DMS79 treated with DMSO at 0.1 percent for 48 hours (cell line): Measurements from ENCODE around the gene FNDC3A.
"Not testable (repeated sequence)": the region's sequence is repeated elsewhere in the genome, so short reads cannot be mapped to it uniquely, and the experiment has no call there.

Source experiments
- DNase-seq: peaks from one replicate; lab custom pipeline; 2025; lab: John Stamatoyannopoulos, UW

Gene FNDC3A

GRCh38 chr13:49046002-49046401, 70.3 kb downstream of the FNDC3A start:
- no peak for DNase-seq

- no peak for DNase-seq
Observed at GRCh38 chr13:49046519-49046918, 70.8 kb downstream of the FNDC3A start.

GRCh38 chr13:49052813-49053212, 77.1 kb downstream of the FNDC3A start:
- DNase-seq, result no peak

- DNase-seq, result no peak
Observed at GRCh38 chr13:49053215-49053614, 77.5 kb downstream of the FNDC3A start.

GRCh38 chr13:49053906-49054305, 78.2 kb downstream of the FNDC3A start:
- DNase-seq, result no peak

GRCh38 chr13:49055021-49055420, 79.3 kb downstream of the FNDC3A start:
- DNase-seq, result no peak

- no peak for DNase-seq
Observed at GRCh38 chr13:49057176-49057575, 81.5 kb downstream of the FNDC3A start.

GRCh38 chr13:49058761-49059160, 83.0 kb downstream of the FNDC3A start:
- no peak for DNase-seq

GRCh38 chr13:49060678-49061387, 85.1 kb downstream of the FNDC3A start:
- DNase-seq, result no peak

- not testable (repeated sequence) for DNase-seq
Observed at GRCh38 chr13:49061388-49061752, 85.7 kb downstream of the FNDC3A start.

GRCh38 chr13:49062297-49062896, 86.7 kb downstream of the FNDC3A start:
- DNase-seq, result no peak

- no peak for DNase-seq
Observed at GRCh38 chr13:49063011-49063410, 87.3 kb downstream of the FNDC3A start.

- DNase-seq, result no peak
Observed at GRCh38 chr13:49063497-49063896, 87.8 kb downstream of the FNDC3A start.

GRCh38 chr13:49064476-49064875, 88.8 kb downstream of the FNDC3A start:
- DNase-seq, result no peak

GRCh38 chr13:49066856-49067255, 91.1 kb downstream of the FNDC3A start:
- DNase-seq, result no peak

GRCh38 chr13:49068498-49068897, 92.8 kb downstream of the FNDC3A start:
- not testable (repeated sequence) for DNase-seq

GRCh38 chr13:49070021-49070420, 94.3 kb downstream of the FNDC3A start:
- DNase-seq, result not testable (repeated sequence)

GRCh38 chr13:49071341-49071937, 95.7 kb downstream of the FNDC3A start:
- DNase-seq, result no peak

- DNase-seq, result no peak
Observed at GRCh38 chr13:49082653-49083536, 107.2 kb downstream of the FNDC3A start.

- no peak for DNase-seq
Observed at GRCh38 chr13:49084961-49085360, 109.2 kb downstream of the FNDC3A start.

GRCh38 chr13:49086722-49087121, 111.0 kb downstream of the FNDC3A start:
- no peak for DNase-seq

- no peak for DNase-seq
Observed at GRCh38 chr13:49093376-49093775, 117.7 kb downstream of the FNDC3A start.
